Naive thymus-derived CD4-positive, alpha-beta T cell (primary cell): ENCODE results near the gene UBXN11. TPM values are rescaled to one million over a fixed set of nuclear protein-coding genes. Genes with fewer than 3 reads are reported as not detected.

Experiments used
- ATAC-seq: fragments of 150-1000 bp; cut with Tn5 transposase; 2 replicates; pipeline ENCODE4 v1.10.0; 2021; ENCODE audit warnings: mild to moderate bottlenecking, moderate library complexity
- CTCF ChIA-PET: fragments of 350-600 bp; sonication (Branson Sonifier 250); formaldehyde crosslinking; loops from one replicate; lab custom pipeline; 2021; ENCODE audit warnings: antibody characterized with exemption; lab: Charles Lee
- POLR2A ChIA-PET: fragments of 350-600 bp; sonication (Branson Sonifier 250); formaldehyde crosslinking; loops from one replicate; lab custom pipeline; 2021; ENCODE audit warnings: antibody characterized with exemption, inconsistent platforms; lab: Charles Lee
- DNase-seq, 9 donors: peaks; one replicate each; pipeline versions ENCODE4 v3.0.0 to v3.0.0-alpha.2; 2020 to 2022; ENCODE audit warnings: mixed read lengths in 1 of 9
- H3K27ac ChIP-seq: one replicate; pipeline ENCODE4 v1.7.0; 2013; ENCODE audit warnings: mild to moderate bottlenecking, low read depth, low read length, moderate library complexity
- H3K27me3 ChIP-seq, 2 donors: one replicate each; pipeline ENCODE4 v1.7.0; 2013; ENCODE audit warnings: low read length in 2 of 2, mild to moderate bottlenecking in 2 of 2, moderate library complexity in 2 of 2; ENCODE audit not compliant: control insufficient read depth in 2 of 2, insufficient read depth in 2 of 2
- H3K36me3 ChIP-seq, 3 experiments: 1 replicate in 2 of 3; 2 replicates in 1 of 3; pipeline ENCODE4 v1.7.0; 2013; ENCODE audit warnings: low read length in 3 of 3, mild to moderate bottlenecking in 3 of 3, moderate library complexity in 1 of 3; ENCODE audit not compliant: insufficient read depth in 3 of 3, control insufficient read depth in 2 of 3
- H3K4me1 ChIP-seq, 2 donors: one replicate each; pipeline ENCODE4 v1.7.0; 2013; ENCODE audit warnings: low read length in 2 of 2, mild to moderate bottlenecking in 2 of 2, moderate library complexity in 1 of 2; ENCODE audit not compliant: control insufficient read depth in 2 of 2, insufficient read depth in 2 of 2
- H3K4me3 ChIP-seq: 2 replicates; pipeline ENCODE4 v1.7.0; 2013; ENCODE audit warnings: mild to moderate bottlenecking, low read length
- H3K9me3 ChIP-seq, 3 experiments: 1 replicate in 2 of 3; 2 replicates in 1 of 3; pipeline ENCODE4 v1.7.0; 2013; ENCODE audit warnings: low read length in 3 of 3; ENCODE audit not compliant: control insufficient read depth in 2 of 3
- H3K27ac Mint-ChIP-seq, 9 donors: one replicate each; pipeline ENCODE4 v1.8.0; 2020 to 2022; ENCODE audit warnings: mixed read lengths in 9 of 9, mild to moderate bottlenecking in 8 of 9, moderate library complexity in 5 of 9, inconsistent platforms in 2 of 9
- H3K27me3 Mint-ChIP-seq, 5 donors: one replicate each; pipeline ENCODE4 v1.8.0; 2021 to 2022; ENCODE audit warnings: mixed read lengths in 5 of 5, mild to moderate bottlenecking in 1 of 5
- H3K36me3 Mint-ChIP-seq, 5 donors: one replicate each; pipeline ENCODE4 v1.8.0; 2020 to 2022; ENCODE audit warnings: mixed read lengths in 5 of 5, mild to moderate bottlenecking in 3 of 5, inconsistent platforms in 1 of 5
- H3K4me1 Mint-ChIP-seq, 7 donors: one replicate each; pipeline ENCODE4 v1.8.0; 2020 to 2022; ENCODE audit warnings: mixed read lengths in 7 of 7, mild to moderate bottlenecking in 3 of 7, inconsistent platforms in 1 of 7
- H3K4me3 Mint-ChIP-seq, 10 donors: one replicate each; pipeline ENCODE4 v1.8.0; 2020 to 2022; ENCODE audit warnings: mild to moderate bottlenecking in 10 of 10, mixed read lengths in 10 of 10, moderate library complexity in 6 of 10, inconsistent platforms in 2 of 10
- H3K9me3 Mint-ChIP-seq, 11 donors: one replicate each; pipeline ENCODE4 v1.8.0; 2020 to 2022; ENCODE audit warnings: mixed read lengths in 11 of 11, mild to moderate bottlenecking in 4 of 11, inconsistent platforms in 1 of 11, moderate library complexity in 1 of 11
- intact Hi-C, 2 donors: fragments of 100-400 bp; cut with micrococcal nuclease; formaldehyde crosslinking; loops; one replicate each; pipeline ENCODE4 v1.15.1; 2023
- polyA plus RNA-seq, 2 donors: library from polyadenylated mRNA; unstranded; fragments of 300-500 nt; fragmentation: Illumina TruSeq; gene quantifications; one replicate each; pipeline ENCODE4 v1.2.3, GENCODE V29; 2021
- total RNA-seq, 6 experiments: library from RNA in 5 of 6; stranded (reverse) in 5 of 6; gene quantifications; 1 replicate in 5 of 6; 2 replicates in 1 of 6; pipeline ENCODE4 v1.2.3 and lab custom pipeline; 2021 to 2026

The UBXN11 gene
- total and polyA plus RNA-seq, 7 experiments from 2014 or later, result 10.5 to 131 (median 49.6) TPM

DNA sequence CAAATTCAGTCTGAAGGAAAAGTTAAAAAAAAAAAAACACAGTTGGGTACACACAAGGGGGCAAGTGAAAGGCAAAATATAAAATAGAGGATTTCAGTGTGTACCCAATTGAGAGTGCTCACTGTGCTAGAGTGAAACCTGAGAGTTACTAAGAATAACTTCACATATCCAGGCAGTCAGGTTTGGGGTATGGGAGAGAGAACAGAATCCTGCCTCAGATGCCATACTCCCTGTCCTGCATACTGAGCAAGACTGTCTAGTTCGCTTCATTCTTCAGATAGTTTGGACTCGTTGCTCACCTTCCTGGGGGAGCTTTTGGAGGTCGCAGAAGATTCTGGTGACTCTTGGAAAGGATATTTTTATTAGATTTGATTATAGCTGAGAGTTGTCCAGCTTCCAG, 52.0 kb downstream of the UBXN11 start:
- no peak for DNase-seq
- Mint-ChIP-seq H3K4me1 (peaks cover 0 to 10% (median 0%) of the 10 kb centered on the region in 7 donors), H3K27ac (no peak overlapping the region), H3K27me3 (no peaks in the 10 kb centered on the region), H3K9me3 (no peaks in the 10 kb centered on the region), H3K4me3 (no peak overlapping the region), H3K36me3 (peaks cover 16 to 49% (median 26%) of the 10 kb centered on the region in 5 donors)
- no peak for ATAC-seq
- intact Hi-C loops, result no loop called here
- no peaks in the 10 kb centered on the region for H3K27me3 ChIP-seq
- H3K4me1 ChIP-seq, result no peaks in the 10 kb centered on the region
- no peaks in the 10 kb centered on the region for H3K9me3 ChIP-seq
- POLR2A ChIA-PET, result no interaction called here
- CTCF ChIA-PET, result interaction anchor here (0.7 to 0.9 kb wide), 2 partner anchors 17 to 20 kb away, joined by 3 read pairs; partner anchors contain the start of gene CEP85
- peaks cover 3 to 44% (median 16%) of the 10 kb centered on the region in 3 experiments for H3K36me3 ChIP-seq
- no peak overlapping the region for H3K27ac ChIP-seq
- H3K4me3 ChIP-seq, result no peak overlapping the region

DNA sequence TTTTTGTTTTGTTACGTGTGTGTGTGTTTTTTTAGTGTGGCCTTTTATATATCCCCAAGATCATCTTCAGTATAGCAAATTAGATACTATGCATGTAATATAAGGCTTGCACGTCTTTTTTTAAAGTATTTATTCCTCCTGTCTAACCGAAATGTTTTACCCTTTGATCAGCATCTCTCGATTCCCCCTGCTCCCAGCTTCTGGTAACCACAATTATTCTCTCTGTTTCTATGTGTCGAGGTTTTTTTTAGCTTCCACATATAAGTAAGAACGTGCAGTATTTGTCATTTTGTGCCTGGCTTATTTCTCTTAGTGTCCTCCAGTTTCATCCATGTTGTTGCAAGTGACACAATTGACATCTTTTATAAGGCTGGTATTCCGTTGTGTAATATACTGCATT, 53.7 kb downstream of the UBXN11 start:
- Histone ChIP-seq H3K27ac (no peak overlapping the region), H3K27me3 (no peaks in the 10 kb centered on the region), H3K4me3 (no peak overlapping the region), H3K36me3 (peaks cover 0 to 28% (median 11%) of the 10 kb centered on the region in 3 experiments), H3K4me1 (no peaks in the 10 kb centered on the region), H3K9me3 (no peaks in the 10 kb centered on the region)
- H3K27me3 Mint-ChIP-seq, result no peaks in the 10 kb centered on the region
- ATAC-seq, result no peak
- peaks cover 3 to 41% (median 20%) of the 10 kb centered on the region in 5 donors for H3K36me3 Mint-ChIP-seq
- ChIA-PET CTCF (no interaction called here), POLR2A (no interaction called here)
- peaks cover 0 to 9% (median 0%) of the 10 kb centered on the region in 7 donors for H3K4me1 Mint-ChIP-seq
- intact Hi-C loops, result no loop called here
- H3K27ac Mint-ChIP-seq, result peak overlapping the region in 1 of 9 donors; percentile 10
- no peak for DNase-seq
- H3K4me3 Mint-ChIP-seq, result no peak overlapping the region
- no peaks in the 10 kb centered on the region for H3K9me3 Mint-ChIP-seq

GRCh38 chr1:26239936-26240335, 66.5 kb downstream of the UBXN11 start:
- CTCF ChIA-PET, result interaction anchor here (0.7 kb wide), 1 partner anchor 300 kb away, joined by 3 read pairs; no protein-coding TSS in a partner anchor

DNA sequence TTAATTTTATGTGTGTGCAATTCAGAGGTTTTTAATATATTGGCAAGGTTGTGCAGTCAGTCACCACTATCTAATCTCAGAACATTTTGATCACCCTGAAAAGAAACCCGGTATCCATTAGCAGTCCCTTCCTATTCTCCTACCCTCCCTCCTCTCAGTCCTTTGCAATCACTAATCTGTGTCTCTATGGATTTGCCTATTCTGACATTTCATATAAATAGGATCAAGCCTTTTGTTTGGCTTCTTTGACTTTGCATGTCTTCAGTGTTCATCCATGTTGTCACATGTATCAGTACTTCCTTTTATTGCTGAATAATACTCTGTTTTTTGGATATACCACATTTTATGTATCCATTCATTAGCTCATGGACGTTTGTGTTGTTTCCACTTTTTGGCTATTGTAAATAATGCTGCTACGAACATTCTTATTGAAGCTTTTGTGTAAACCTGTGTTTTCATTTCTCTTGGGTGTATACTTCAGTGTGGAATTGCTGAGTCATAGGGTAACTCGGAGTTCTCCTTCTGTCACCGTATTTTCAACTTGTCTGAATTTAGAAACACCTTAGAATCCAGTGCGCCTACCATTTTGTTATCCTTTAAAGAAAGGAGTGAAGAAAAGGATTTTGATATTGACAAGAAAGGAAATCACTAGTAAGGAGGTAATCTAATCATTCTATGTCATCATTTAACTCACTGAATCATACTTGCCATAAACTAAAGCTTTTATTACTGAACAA, 69.0 kb downstream of the UBXN11 start:
- DNase-seq (no peak), ATAC-seq (no peak)
- no peak overlapping the region for H3K4me3 ChIP-seq
- intact Hi-C loops, result loop anchor here in 1 of 2 donors (10.0 kb wide), 1 partner anchor 203 kb away; no protein-coding TSS in a partner anchor
- H3K36me3 ChIP-seq, result peaks cover 0 to 11% (median 0%) of the 10 kb centered on the region in 3 experiments
- no peaks in the 10 kb centered on the region for H3K9me3 Mint-ChIP-seq
- H3K4me1 Mint-ChIP-seq, result peaks cover 28 to 43% (median 39%) of the 10 kb centered on the region in 7 donors
- H3K4me1 ChIP-seq, result peaks cover 4 to 13% of the 10 kb centered on the region in 2 donors
- no peak overlapping the region for H3K27ac ChIP-seq
- H3K27me3 Mint-ChIP-seq, result peaks cover 0 to 2% (median 0%) of the 10 kb centered on the region in 5 donors
- peak overlapping the region in 5 of 10 donors; percentile 1 to 61 (median 32) for H3K4me3 Mint-ChIP-seq
- H3K9me3 ChIP-seq, result no peaks in the 10 kb centered on the region
- peaks cover 0 to 8% (median 5%) of the 10 kb centered on the region in 5 donors for H3K36me3 Mint-ChIP-seq
- CTCF ChIA-PET, result interaction anchor here (0.6 to 1.2 kb wide), 6 partner anchors 17 to 180 kb away, joined by 3 to 4 read pairs (median 3); no protein-coding TSS in a partner anchor
- peak overlapping the region in 2 of 9 donors; percentile 31 to 40 for H3K27ac Mint-ChIP-seq
- POLR2A ChIA-PET, result no interaction called here
- H3K27me3 ChIP-seq, result no peaks in the 10 kb centered on the region

More at GRCh38 chr1:26239936-26240335, 66.5 kb downstream of the UBXN11 start:
- POLR2A ChIA-PET, result no interaction called here
- Histone ChIP-seq H3K4me1 (peaks cover 0 to 9% of the 10 kb centered on the region in 2 donors), H3K27ac (no peak overlapping the region), H3K36me3 (peaks cover 0 to 18% (median 0%) of the 10 kb centered on the region in 3 experiments), H3K27me3 (no peaks in the 10 kb centered on the region), H3K4me3 (no peak overlapping the region), H3K9me3 (no peaks in the 10 kb centered on the region)
- intact Hi-C loops, result loop anchor here in 1 of 2 donors (10.0 kb wide), 1 partner anchor 205 kb away; no protein-coding TSS in a partner anchor
- peaks cover 22 to 38% (median 29%) of the 10 kb centered on the region in 7 donors for H3K4me1 Mint-ChIP-seq
- H3K4me3 Mint-ChIP-seq, result no peak overlapping the region
- DNase-seq, result no peak
- H3K27ac Mint-ChIP-seq, result no peak overlapping the region
- no peaks in the 10 kb centered on the region for H3K27me3 Mint-ChIP-seq
- H3K36me3 Mint-ChIP-seq, result peaks cover under 1 to 20% (median 14%) of the 10 kb centered on the region in 5 donors
- no peak for ATAC-seq
- H3K9me3 Mint-ChIP-seq, result no peaks in the 10 kb centered on the region

- no peaks in the 10 kb centered on the region for H3K9me3 Mint-ChIP-seq
These were observed 71.6 kb downstream of the UBXN11 start for GRCh38 chr1:26234644-26235370.

More at GRCh38 chr1:26234644-26235370, 71.6 kb downstream of the UBXN11 start:
- Histone ChIP-seq H3K27ac (peak overlapping the region; percentile 93), H3K27me3 (no peaks in the 10 kb centered on the region), H3K4me3 (peak overlapping the region; percentile 91), H3K9me3 (no peaks in the 10 kb centered on the region), H3K4me1 (peaks cover 4 to 13% of the 10 kb centered on the region in 2 donors), H3K36me3 (peaks cover 0 to 8% (median 0%) of the 10 kb centered on the region in 3 experiments)
- peaks cover 0 to 6% (median 4%) of the 10 kb centered on the region in 5 donors for H3K36me3 Mint-ChIP-seq
- DNase-seq (peak in 5 of 9 donors; percentile 14 to 31 (median 24)), ATAC-seq (no peak)
- peaks cover 26 to 42% (median 39%) of the 10 kb centered on the region in 7 donors for H3K4me1 Mint-ChIP-seq
- ChIA-PET POLR2A (interaction anchor here (0.6 to 3.7 kb wide), 19 partner anchors 9 to 237 kb away, joined by 3 to 45 read pairs (median 5); partner anchors contain the start of genes C1orf232, CD52, DHDDS and HMGN2), CTCF (interaction anchor here (0.5 to 5.3 kb wide), 26 partner anchors 9 to 1591 kb away, joined by 3 to 38 read pairs (median 4); partner anchors contain the start of genes C1orf232, CATSPER4, HMGN2 and ZNF593)
- peak overlapping the region; percentile 87 to 99 (median 96) for H3K27ac Mint-ChIP-seq
- peaks cover 0 to 8% (median 0%) of the 10 kb centered on the region in 5 donors for H3K27me3 Mint-ChIP-seq
- H3K4me3 Mint-ChIP-seq, result peak overlapping the region; percentile 89 to 99 (median 99)
- intact Hi-C loops, result loop anchor here (1.0 to 10.0 kb wide), 18 partner anchors 32 to 238 kb away; partner anchors contain the start of genes CATSPER4 (in 2 of the 2), PDIK1L (in 2 of the 2), ZNF593 (in 2 of the 2) and DHDDS (in 1 of the 2)
